MM.1S (cell line): ENCODE data around the gene AFAP1.

ENCODE experiments used
- DNase-seq: peaks from one replicate; pipeline ENCODE4 v3.0.0-alpha.2; 2015
- H2AFZ ChIP-seq: fragments of 300-600 bp; sonication (generic); 2 replicates; pipeline ENCODE4 v1.6.0; 2016; ENCODE audit warnings: antibody characterized with exemption, low read length
- H3F3A ChIP-seq: fragments of 300-600 bp; sonication (generic); 2 replicates; pipeline ENCODE4 v1.6.1; 2016; ENCODE audit warnings: mild to moderate bottlenecking, antibody characterized with exemption, low read length, moderate library complexity, mixed read lengths; ENCODE audit not compliant: insufficient read depth
- H3K27ac ChIP-seq: fragments of 300-600 bp; sonication (generic); 2 replicates; pipeline ENCODE4 v1.5.1; 2016; ENCODE audit warnings: mild to moderate bottlenecking, low read length
- H3K27me3 ChIP-seq: fragments of 300-600 bp; sonication (generic); replicated peaks from 2 replicates; pipeline ENCODE4 v1.6.0; 2016; ENCODE audit warnings: low read length; ENCODE audit not compliant: insufficient read depth
- H3K36me3 ChIP-seq: fragments of 300-600 bp; sonication (generic); replicated peaks from 2 replicates; pipeline ENCODE4 v1.6.1; 2016; ENCODE audit warnings: mild to moderate bottlenecking, low read length, mixed read lengths; ENCODE audit not compliant: insufficient read depth
- H3K4me1 ChIP-seq: fragments of 300-600 bp; sonication (generic); 2 replicates; pipeline ENCODE4 v1.6.1; 2016; ENCODE audit warnings: low read length, mixed read lengths
- H3K4me2 ChIP-seq: fragments of 300-600 bp; sonication (generic); 2 replicates; pipeline ENCODE4 v1.6.0; 2016; ENCODE audit warnings: low read depth, low read length
- H3K4me3 ChIP-seq: fragments of 300-600 bp; sonication (generic); 2 replicates; pipeline ENCODE4 v1.5.1; 2016; ENCODE audit warnings: low read length, mixed read lengths
- H3K79me2 ChIP-seq: fragments of 300-600 bp; sonication (generic); 2 replicates; pipeline ENCODE4 v1.6.1; 2016; ENCODE audit warnings: mixed run types, low read length, mixed read lengths
- H3K9ac ChIP-seq: fragments of 300-600 bp; sonication (generic); 2 replicates; pipeline ENCODE4 v1.6.1; 2016; ENCODE audit warnings: low read length, mixed read lengths
- H3K9me2 ChIP-seq: fragments of 300-600 bp; sonication (generic); replicated peaks from 2 replicates; pipeline ENCODE4 v1.6.1; 2016; ENCODE audit warnings: mild to moderate bottlenecking, low read length, mixed read lengths; ENCODE audit not compliant: insufficient read depth
- H3K9me3 ChIP-seq: fragments of 300-600 bp; sonication (generic); replicated peaks from 2 replicates; pipeline ENCODE4 v1.6.1; 2016; ENCODE audit warnings: mild to moderate bottlenecking, low read length, mixed read lengths; ENCODE audit not compliant: insufficient read depth
- H4K20me1 ChIP-seq: fragments of 300-600 bp; sonication (generic); 2 replicates; pipeline ENCODE4 v1.6.1; 2016; ENCODE audit warnings: mild to moderate bottlenecking, low read length, moderate library complexity, mixed read lengths; ENCODE audit not compliant: insufficient read depth
- EZH2 ChIP-seq: fragments of 300-600 bp; sonication (generic); optimal IDR thresholded peaks from 2 replicates; pipeline ENCODE3; 2017; ENCODE audit warnings: low read depth, mild to moderate bottlenecking, antibody characterized with exemption, low read length, mixed read lengths
- EZH2phosphoT487 ChIP-seq: fragments of 300-600 bp; sonication (generic); IDR thresholded peaks from 2 replicates; pipeline ENCODE4 v1.6.1; 2018; ENCODE audit warnings: antibody characterized with exemption, low read length
- TF ChIP-seq, protein P1 (sequence below): fragments of 300-600 bp; sonication (generic); IDR thresholded peaks from 2 replicates; pipeline ENCODE4 v1.5.1; 2016; ENCODE audit warnings: antibody characterized with exemption, low read length, mixed read lengths

Gene AFAP1

DNA sequence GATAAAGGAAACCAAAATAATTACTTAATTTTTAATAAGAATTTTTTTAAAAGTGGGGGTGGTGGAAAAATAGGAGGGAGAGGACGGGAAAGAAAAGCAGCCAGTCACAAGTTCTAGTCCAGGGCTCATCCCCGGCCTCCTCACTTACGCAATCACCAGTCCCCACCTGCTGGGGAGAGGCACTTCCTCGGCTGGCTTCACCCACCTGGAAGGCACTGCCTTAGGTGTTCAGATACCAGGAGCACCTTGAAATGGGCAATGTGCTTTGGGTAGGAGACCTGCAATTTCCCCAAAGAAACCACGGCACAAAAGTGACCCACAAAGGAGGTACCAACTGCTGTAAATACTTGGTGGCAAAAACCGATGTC, 23.8 kb downstream of the AFAP1 start:
- H3K79me2 ChIP-seq: no peaks in the 10 kb centered on the region

GRCh38 chr4:7912826-7913225, 26.8 kb downstream of the AFAP1 start:
- no peaks in the 10 kb centered on the region for H3K36me3 ChIP-seq
- H3K9ac ChIP-seq: no peak overlapping the region
- H4K20me1 ChIP-seq: no peaks in the 10 kb centered on the region
- no peaks in the 10 kb centered on the region for H3K9me2 ChIP-seq
- no peak overlapping the region for H3K4me2 ChIP-seq
- H3K27me3 ChIP-seq: peaks cover 98% of the 10 kb centered on the region
- H2AFZ ChIP-seq: no peak overlapping the region
- H3K4me1 ChIP-seq: no peaks in the 10 kb centered on the region
- no peak for TF ChIP-seq EZH2phosphoT487
- no peak for TF ChIP-seq EZH2
- TF ChIP-seq, protein P1, sequence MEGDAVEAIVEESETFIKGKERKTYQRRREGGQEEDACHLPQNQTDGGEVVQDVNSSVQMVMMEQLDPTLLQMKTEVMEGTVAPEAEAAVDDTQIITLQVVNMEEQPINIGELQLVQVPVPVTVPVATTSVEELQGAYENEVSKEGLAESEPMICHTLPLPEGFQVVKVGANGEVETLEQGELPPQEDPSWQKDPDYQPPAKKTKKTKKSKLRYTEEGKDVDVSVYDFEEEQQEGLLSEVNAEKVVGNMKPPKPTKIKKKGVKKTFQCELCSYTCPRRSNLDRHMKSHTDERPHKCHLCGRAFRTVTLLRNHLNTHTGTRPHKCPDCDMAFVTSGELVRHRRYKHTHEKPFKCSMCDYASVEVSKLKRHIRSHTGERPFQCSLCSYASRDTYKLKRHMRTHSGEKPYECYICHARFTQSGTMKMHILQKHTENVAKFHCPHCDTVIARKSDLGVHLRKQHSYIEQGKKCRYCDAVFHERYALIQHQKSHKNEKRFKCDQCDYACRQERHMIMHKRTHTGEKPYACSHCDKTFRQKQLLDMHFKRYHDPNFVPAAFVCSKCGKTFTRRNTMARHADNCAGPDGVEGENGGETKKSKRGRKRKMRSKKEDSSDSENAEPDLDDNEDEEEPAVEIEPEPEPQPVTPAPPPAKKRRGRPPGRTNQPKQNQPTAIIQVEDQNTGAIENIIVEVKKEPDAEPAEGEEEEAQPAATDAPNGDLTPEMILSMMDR: no peak
- no peaks in the 10 kb centered on the region for H3K79me2 ChIP-seq
- H3K9me3 ChIP-seq: no peaks in the 10 kb centered on the region
- DNase-seq: no peak
- no peak overlapping the region for H3K4me3 ChIP-seq
- no peak overlapping the region for H3K27ac ChIP-seq
- H3F3A ChIP-seq: no peaks in the 10 kb centered on the region

More for the DNA sequence above, 23.8 kb downstream of the AFAP1 start:
- Histone ChIP-seq H3K27ac (no peak overlapping the region), H3F3A (no peaks in the 10 kb centered on the region), H3K4me1 (no peaks in the 10 kb centered on the region), H3K4me2 (no peak overlapping the region), H3K27me3 (peaks cover 88% of the 10 kb centered on the region), H3K9me3 (no peaks in the 10 kb centered on the region), H3K9me2 (no peaks in the 10 kb centered on the region), H2AFZ (no peak overlapping the region), H3K4me3 (no peak overlapping the region), H4K20me1 (no peaks in the 10 kb centered on the region), H3K9ac (no peak overlapping the region), H3K36me3 (no peaks in the 10 kb centered on the region)
- TF ChIP-seq EZH2phosphoT487: no peak
- no peak for TF ChIP-seq EZH2
- TF ChIP-seq, protein P1: no peak
- DNase-seq: no peak

GRCh38 chr4:7910952-7911578, 28.6 kb downstream of the AFAP1 start:
- TF ChIP-seq EZH2phosphoT487 (no peak), EZH2 (no peak)
- TF ChIP-seq, protein P1: no peak
- Histone ChIP-seq H3K9ac (no peak overlapping the region), H3K27me3 (peaks cover 98% of the 10 kb centered on the region), H3K27ac (no peak overlapping the region), H3F3A (no peaks in the 10 kb centered on the region), H3K4me2 (no peak overlapping the region), H3K79me2 (no peaks in the 10 kb centered on the region), H3K9me3 (no peaks in the 10 kb centered on the region), H3K36me3 (no peaks in the 10 kb centered on the region), H3K4me3 (no peak overlapping the region), H2AFZ (no peak overlapping the region), H3K9me2 (no peaks in the 10 kb centered on the region), H3K4me1 (no peaks in the 10 kb centered on the region), H4K20me1 (no peaks in the 10 kb centered on the region)
- DNase-seq: no peak
